B cell (primary cell): ENCODE data around the gene CPLX3. TPM values are rescaled to one million over a fixed set of nuclear protein-coding genes. Genes with fewer than 3 reads are reported as not detected.

ENCODE experiments used
- ATAC-seq: fragments of 200-7000 bp; cut with Tn5 transposase; one replicate; pipeline ENCODE4 v1.10.0; 2021; ENCODE audit warnings: low read depth, mild to moderate bottlenecking, moderate number of reproducible peaks, moderate library complexity
- CTCF ChIA-PET: fragments of 350-600 bp; sonication (Branson Sonifier 250); formaldehyde crosslinking; loops from one replicate; lab custom pipeline; 2021; ENCODE audit warnings: antibody characterized with exemption, inconsistent platforms; lab: Charles Lee
- POLR2A ChIA-PET: fragments of 350-600 bp; sonication (Branson Sonifier 250); formaldehyde crosslinking; loops from one replicate; lab custom pipeline; 2021; ENCODE audit warnings: antibody characterized with exemption; lab: Charles Lee
- DNase-seq: peaks from one replicate; pipeline ENCODE4 v3.0.0; 2013
- H2AFZ ChIP-seq: 2 replicates; pipeline ENCODE4 v1.6.1; 2012; ENCODE audit warnings: mild to moderate bottlenecking, low read depth, low read length; ENCODE audit not compliant: insufficient read depth, poor library complexity, severe bottlenecking
- H3K27ac ChIP-seq, 2 donors: 1 replicate in 1 of 2; 2 replicates in 1 of 2; pipeline ENCODE4 v1.5.1; 2012 to 2013; ENCODE audit warnings: low read length in 2 of 2, mild to moderate bottlenecking in 2 of 2, moderate library complexity in 1 of 2
- H3K27me3 ChIP-seq, 4 experiments: fragments of 200-600 bp in 1 of 4; sonication (generic) in 1 of 4; replicated peaks in 1 of 4; 1 replicate in 2 of 4; 2 replicates in 2 of 4; pipeline versions ENCODE4 v1.6.1 to v1.7.0; 2013 to 2016; ENCODE audit warnings: low read length in 3 of 4, mild to moderate bottlenecking in 2 of 4, mixed read lengths in 1 of 4, moderate library complexity in 1 of 4; ENCODE audit not compliant: insufficient read depth in 4 of 4, control insufficient read depth in 3 of 4; ENCODE audit errors: control extremely low read depth in 1 of 4
- H3K36me3 ChIP-seq, 2 experiments: replicated peaks in 1 of 2; 1 replicate in 1 of 2; 2 replicates in 1 of 2; pipeline versions ENCODE4 v1.6.1 to v1.7.1; 2013; ENCODE audit warnings: low read length in 1 of 2; ENCODE audit not compliant: insufficient read depth in 2 of 2, control insufficient read depth in 1 of 2; ENCODE audit errors: control extremely low read depth in 1 of 2, extremely low read depth in 1 of 2
- H3K4me1 ChIP-seq, 2 donors: fragments of 200-600 bp in 1 of 2; sonication (generic) in 1 of 2; 1 replicate in 1 of 2; 2 replicates in 1 of 2; pipeline versions ENCODE4 v1.5.1 to v1.6.1; 2013 to 2017; ENCODE audit warnings: low read length in 2 of 2; ENCODE audit not compliant: control insufficient read depth in 2 of 2, insufficient read depth in 2 of 2
- H3K4me2 ChIP-seq: replicated peaks from 2 replicates; pipeline ENCODE3; 2012; ENCODE audit warnings: mild to moderate bottlenecking, low read depth, low read length; ENCODE audit not compliant: poor library complexity, severe bottlenecking
- H3K4me3 ChIP-seq, 5 experiments: fragments of 200-600 bp in 1 of 5; sonication (generic) in 1 of 5; 1 replicate in 3 of 5; 2 replicates in 2 of 5; pipeline versions ENCODE4 v1.5.1 to v1.7.0; 2011 to 2016; ENCODE audit warnings: low read length in 4 of 5, mild to moderate bottlenecking in 4 of 5, low read depth in 2 of 5, control low read depth in 1 of 5, moderate library complexity in 1 of 5; ENCODE audit not compliant: insufficient read depth in 1 of 5; ENCODE audit errors: control extremely low read depth in 1 of 5, extremely low read depth in 1 of 5
- H3K79me2 ChIP-seq: fragments of 200-600 bp; sonication (generic); one replicate; pipeline ENCODE4 v1.6.0; 2016; ENCODE audit warnings: low read length; ENCODE audit not compliant: control insufficient read depth, insufficient read depth
- H3K9ac ChIP-seq: fragments of 200-600 bp; sonication (generic); 2 replicates; pipeline ENCODE4 v1.6.1; 2017; ENCODE audit warnings: mild to moderate bottlenecking, low read length, moderate library complexity
- H3K9me3 ChIP-seq, 3 donors: one replicate each; pipeline versions ENCODE4 v1.6.1 to v1.7.1; 2013; ENCODE audit warnings: low read length in 2 of 3; ENCODE audit not compliant: control insufficient read depth in 2 of 3, insufficient read depth in 1 of 3; ENCODE audit errors: control extremely low read depth in 1 of 3
- H4K20me1 ChIP-seq: 2 replicates; pipeline ENCODE4 v1.6.0; 2012; ENCODE audit warnings: mild to moderate bottlenecking, low read length; ENCODE audit not compliant: insufficient read depth, control insufficient read depth, poor library complexity, severe bottlenecking
- H3K27ac Mint-ChIP-seq: one replicate; pipeline ENCODE4 v1.8.0; 2021; ENCODE audit warnings: mixed read lengths
- H3K27me3 Mint-ChIP-seq: one replicate; pipeline ENCODE4 v1.8.0; 2021; ENCODE audit warnings: mixed read lengths
- H3K4me1 Mint-ChIP-seq: one replicate; pipeline ENCODE4 v1.8.0; 2021; ENCODE audit warnings: mixed read lengths
- H3K4me3 Mint-ChIP-seq: one replicate; pipeline ENCODE4 v1.8.0; 2021; ENCODE audit warnings: mixed read lengths
- H3K9me3 Mint-ChIP-seq: one replicate; pipeline ENCODE4 v1.8.0; 2022; ENCODE audit warnings: mixed read lengths; ENCODE audit not compliant: insufficient read depth
- CTCF ChIP-seq: fragments of 200-600 bp; IDR thresholded peaks from one replicate; pipeline ENCODE4 v1.8.0; 2022; ENCODE audit warnings: antibody characterized with exemption, mild to moderate bottlenecking
- EZH2 ChIP-seq: IDR thresholded peaks from 2 replicates; pipeline ENCODE4 v1.6.1; 2012; ENCODE audit warnings: borderline replicate concordance, low read depth, mild to moderate bottlenecking, moderate library complexity, low read length; ENCODE audit not compliant: insufficient read depth, poor library complexity, severe bottlenecking
- WGBS: methylation state at CpG from one replicate; pipeline ENCODE4 v1.1.5; 2013; ENCODE audit warnings: missing lambda C conversion rate; ENCODE audit not compliant: insufficient coverage; 5-methylcytosine and 5-hydroxymethylcytosine counted together
- intact Hi-C: fragments of 100-400 bp; cut with micrococcal nuclease; formaldehyde crosslinking; loops from one replicate; pipeline ENCODE4 v1.10.0; 2022
- polyA plus RNA-seq: library from polyadenylated mRNA; depleted of rRNA; stranded (reverse); fragments of >200 nt; gene quantifications from 2 replicates; pipeline ENCODE4 v1.2.3, GENCODE V29; 2012
- total RNA-seq, 2 donors: library from RNA; stranded (reverse); fragments of 120-200 nt in 1 of 2; gene quantifications; 1 replicate in 1 of 2; 2 replicates in 1 of 2; pipeline versions ENCODE4 v1.2.3 to v1.2.4, GENCODE V29; 2013 to 2022

CPLX3 gene
- total and polyA plus RNA-seq, 2 donors (not counting 1 experiment from before 2014, with no cell fraction given): 0.60 TPM; not detected in 1

- H3K27ac Mint-ChIP-seq: peak overlapping the region; percentile 10
- H3K27me3 Mint-ChIP-seq: no peaks in the 10 kb centered on the region
- H3K4me3 Mint-ChIP-seq: no peak overlapping the region
- no peak for TF ChIP-seq EZH2
- TF ChIP-seq CTCF: no peak
- H3K4me1 Mint-ChIP-seq: peaks cover 28% of the 10 kb centered on the region
- 55% methylated on average over 3 of the region's 3 CpGs for WGBS
- peaks cover 16 to 24% of the 10 kb centered on the region in 2 donors for H3K4me1 ChIP-seq
- H3K36me3 ChIP-seq: no peaks in the 10 kb centered on the region
- H3K9me3 Mint-ChIP-seq: no peaks in the 10 kb centered on the region
- no peaks in the 10 kb centered on the region for H3K9me3 ChIP-seq
- no peaks in the 10 kb centered on the region for H3K27me3 ChIP-seq
- intact Hi-C loops: no loop called here
- ChIA-PET CTCF (interaction anchor here (0.6 to 37.1 kb wide), 5 partner anchors 10 to 379 kb away, joined by 3 to 2548 read pairs (median 5); partner anchors contain the start of gene CSK), POLR2A (no interaction called here)
- peaks cover 3% of the 10 kb centered on the region for H4K20me1 ChIP-seq
- no peak overlapping the region for H3K27ac ChIP-seq
- DNase-seq (no peak), ATAC-seq (no peak)
- H3K79me2 ChIP-seq: peaks cover 4% of the 10 kb centered on the region
- no peak overlapping the region for H3K9ac ChIP-seq
- H3K4me3 ChIP-seq: no peak overlapping the region
- H3K4me2 ChIP-seq: no peak overlapping the region
- no peak overlapping the region for H2AFZ ChIP-seq
Measured at GRCh38 chr15:74809956-74810355, 16.5 kb upstream of the CPLX3 start.

- TF ChIP-seq EZH2 (no peak), CTCF (no peak)
- ATAC-seq (no peak), DNase-seq (no peak)
- Histone ChIP-seq H3K4me1 (peaks cover 16 to 34% of the 10 kb centered on the region in 2 donors), H3K27me3 (peaks cover 0 to 2% (median 0%) of the 10 kb centered on the region in 4 experiments), H3K9ac (no peak within 1 kb of the TSS), H3K27ac (no peak within 1 kb of the TSS), H2AFZ (no peak within 1 kb of the TSS), H3K4me2 (no peak within 1 kb of the TSS), H3K36me3 (no peaks in the 10 kb centered on the region), H4K20me1 (no peaks in the 10 kb centered on the region), H3K79me2 (peaks cover 4% of the 10 kb centered on the region), H3K4me3 (no peak within 1 kb of the TSS), H3K9me3 (no peaks in the 10 kb centered on the region)
- Mint-ChIP-seq H3K4me1 (peaks cover 28% of the 10 kb centered on the region), H3K27me3 (no peaks in the 10 kb centered on the region), H3K27ac (no peak within 1 kb of the TSS), H3K4me3 (no peak within 1 kb of the TSS), H3K9me3 (no peaks in the 10 kb centered on the region)
- WGBS: 95% methylated on average over 10 of the region's 12 CpGs
- ChIA-PET POLR2A (no interaction called here), CTCF (interaction anchor here (0.5 to 37.1 kb wide), 2 partner anchors 33 to 575 kb away, joined by 3 to 2548 read pairs; partner anchors contain the start of gene CSK)
- intact Hi-C loops: no loop called here
Measured at GRCh38 chr15:74812533-74812932, 13.9 kb upstream of the CPLX3 start, which contains the start of gene LMAN1L. LMAN1L (plus strand) TSS chr15:74812835; CDS start chr15:74812855, 20 bp downstream.
